ENCODE measurements around the gene TBC1D5.

TBC1D5 gene

DNA sequence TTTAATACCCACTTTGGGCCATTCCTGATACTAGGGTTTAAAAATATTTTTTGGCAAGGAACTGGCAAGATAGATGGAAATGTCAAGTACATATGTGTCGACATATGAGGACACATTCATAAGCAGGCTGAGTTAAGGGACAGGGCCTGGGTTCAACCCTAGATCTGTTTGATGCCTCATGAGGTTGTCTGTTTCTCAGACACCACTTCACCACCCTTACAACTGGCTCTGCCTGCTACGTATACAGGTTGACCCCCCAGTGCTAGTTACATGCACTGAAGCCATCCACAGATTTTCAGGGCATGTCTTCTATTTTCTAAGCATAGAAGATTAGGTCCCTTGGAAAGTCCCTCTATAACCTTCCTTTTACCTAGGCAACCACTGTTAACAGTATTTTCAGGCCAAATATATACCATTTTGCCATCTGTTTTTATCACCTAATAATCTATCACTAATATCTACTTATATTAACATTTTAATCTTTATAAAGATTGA, 561.0 kb downstream of the TBC1D5 start:
- no peak for DNase-seq (ENCODE audit: low read depth in 2 of 2)

GRCh38 chr3:17179381-17180205, 562.8 kb downstream of the TBC1D5 start:
- no peak for DNase-seq (ENCODE audit: low read depth in 2 of 2)

DNA sequence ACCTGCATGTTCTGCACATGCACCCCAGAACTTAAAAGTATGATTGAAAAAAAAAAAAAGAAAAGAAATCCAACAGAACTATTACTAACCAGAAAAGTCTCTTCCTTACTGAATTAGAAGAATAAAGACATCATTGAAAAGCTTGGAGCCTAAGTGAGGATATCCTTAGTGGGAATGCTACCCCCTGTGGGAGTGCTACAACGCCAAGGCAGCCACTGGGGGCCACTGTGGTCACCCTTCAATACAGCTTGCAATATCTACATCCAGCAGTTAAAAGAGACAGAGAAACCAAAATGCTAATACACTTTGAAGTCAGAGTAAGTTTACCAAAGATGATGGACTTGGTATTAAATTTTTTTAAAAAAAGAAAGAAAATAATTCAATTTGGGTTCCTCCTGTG, 565.7 kb downstream of the TBC1D5 start:
- DNase-seq (ENCODE audit: low read depth in 2 of 2) = no peak

DNA sequence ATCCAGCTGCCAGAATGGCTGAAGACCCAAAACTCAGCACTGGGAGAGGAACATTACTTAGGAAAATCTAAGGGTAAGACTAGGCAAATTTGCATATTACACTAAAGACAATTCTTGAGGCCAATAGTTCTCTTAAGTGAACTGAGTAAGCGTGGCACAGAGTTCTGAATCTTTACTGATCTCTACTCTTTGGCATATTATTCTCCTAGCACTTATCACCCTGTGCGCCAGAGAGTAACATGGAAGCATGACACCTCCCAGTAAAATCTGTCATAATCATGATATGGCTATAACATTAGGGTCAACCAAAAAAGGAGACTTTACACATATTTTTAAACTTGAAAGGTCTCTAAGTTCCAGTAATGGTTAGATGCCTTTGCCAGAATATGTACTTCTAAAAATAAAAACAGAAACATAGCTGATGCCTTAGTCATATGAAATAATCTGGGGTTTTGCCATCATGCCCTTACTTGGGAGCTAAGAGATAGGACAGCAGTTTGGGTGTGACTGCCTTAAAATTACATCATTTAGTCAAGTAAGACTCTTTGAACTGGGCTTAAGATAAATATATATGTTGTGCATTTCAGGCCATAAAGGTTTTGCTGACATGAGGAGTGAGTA, 567.1 kb downstream of the TBC1D5 start:
- no peak for DNase-seq (ENCODE audit: low read depth in 2 of 2)

GRCh38 chr3:17166369-17166768, 576.1 kb downstream of the TBC1D5 start:
- no peak for DNase-seq (ENCODE audit: low read depth in 2 of 2)

DNA sequence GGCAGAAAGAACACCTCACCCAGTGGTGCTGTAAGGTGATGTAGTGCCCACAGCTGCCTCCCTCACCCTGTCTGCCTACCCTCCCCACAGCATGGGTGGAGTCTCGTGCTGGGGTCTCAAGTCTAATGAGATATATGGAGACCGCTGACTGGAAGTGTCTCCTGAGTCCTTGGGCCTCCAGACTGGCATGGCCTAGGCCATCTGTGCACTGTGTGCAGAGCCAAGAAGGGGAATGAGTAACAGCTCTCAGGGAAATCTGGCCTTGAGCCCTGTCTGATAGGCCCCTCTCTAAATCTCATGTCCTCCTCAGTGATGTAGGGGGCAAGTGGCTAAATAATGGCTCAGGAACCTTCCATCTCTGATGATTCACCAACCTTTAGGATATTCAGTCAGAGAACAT, 580.3 kb downstream of the TBC1D5 start:
- DNase-seq (ENCODE audit: low read depth in 2 of 2) = no peak

DNA sequence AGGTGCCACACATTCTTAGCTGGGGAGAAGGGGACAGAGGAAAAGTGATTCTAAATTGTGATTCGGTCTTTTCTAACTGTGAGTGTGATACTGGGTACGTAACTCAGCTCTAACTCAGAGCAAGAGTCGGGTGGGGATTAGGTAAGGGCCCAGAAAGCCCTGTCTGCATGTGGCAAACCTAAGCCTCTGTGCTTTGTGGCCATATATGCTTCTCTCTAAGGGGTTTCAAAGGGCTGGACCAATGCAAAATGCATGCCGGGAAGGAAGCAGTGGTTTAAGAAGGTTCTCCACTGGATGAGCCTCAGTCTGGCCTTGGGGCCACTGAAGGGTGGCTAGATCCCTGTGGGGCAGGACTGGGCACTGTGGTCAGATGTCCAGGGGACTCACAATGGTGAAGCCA, 581.8 kb downstream of the TBC1D5 start:
- no peak for DNase-seq (ENCODE audit: low read depth in 2 of 2)

- no peak for DNase-seq (ENCODE audit: low read depth in 2 of 2)
Measured at GRCh38 chr3:17158941-17159682, 583.3 kb downstream of the TBC1D5 start.

- DNase-seq (ENCODE audit: low read depth in 2 of 2) = no peak
Measured at GRCh38 chr3:17157713-17158112, 584.7 kb downstream of the TBC1D5 start.

DNA sequence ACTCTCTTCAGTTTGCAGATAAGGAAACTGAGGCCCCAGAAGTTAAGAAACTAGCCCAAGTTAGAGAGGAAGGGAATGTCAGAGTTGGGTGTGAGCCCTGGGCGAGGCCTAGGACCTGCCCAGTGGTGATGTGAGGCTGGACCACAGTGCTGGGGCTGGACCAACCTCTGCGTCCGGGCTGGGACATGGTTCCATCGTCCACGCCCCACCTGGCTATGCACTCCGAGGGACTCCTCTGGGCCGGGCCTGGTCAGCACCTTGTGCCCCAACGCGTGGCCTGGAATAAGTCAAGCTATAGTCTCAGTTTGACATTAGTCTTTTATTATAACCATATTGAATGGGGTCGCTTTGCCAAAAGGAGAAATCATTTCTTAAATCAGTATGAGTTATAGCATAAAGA, 585.6 kb downstream of the TBC1D5 start:
- DNase-seq (ENCODE audit: low read depth in 2 of 2) = no peak

GRCh38 chr3:17155951-17156350, 586.5 kb downstream of the TBC1D5 start:
- DNase-seq (ENCODE audit: low read depth in 2 of 2) = no peak

GRCh38 chr3:17154941-17155340, 587.5 kb downstream of the TBC1D5 start:
- no peak for DNase-seq (ENCODE audit: low read depth in 2 of 2)

DNA sequence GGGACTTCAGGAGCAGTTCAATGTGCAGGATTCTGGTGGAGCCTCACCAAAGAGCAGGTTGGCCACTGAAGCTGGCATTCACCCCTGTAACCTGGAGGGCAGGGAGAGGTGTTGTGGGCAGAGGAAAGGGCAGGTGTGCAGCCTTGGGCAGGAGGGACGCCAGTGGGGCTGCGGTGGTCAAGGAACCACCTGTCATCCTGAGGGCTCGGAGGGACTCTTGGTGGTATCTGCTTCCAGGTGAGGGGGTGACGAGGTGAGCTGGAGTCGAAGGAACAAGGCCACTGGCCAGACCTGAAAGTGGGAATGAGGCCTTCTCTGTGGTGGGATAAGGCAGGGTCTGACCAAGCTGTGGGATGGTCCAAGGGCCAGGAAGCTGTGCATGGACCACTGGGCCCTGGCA, 588.2 kb downstream of the TBC1D5 start:
- DNase-seq (ENCODE audit: low read depth in 2 of 2) = no peak

- no peak for DNase-seq (ENCODE audit: low read depth in 2 of 2)
Measured at GRCh38 chr3:17153209-17153608, 589.2 kb downstream of the TBC1D5 start.

- DNase-seq (ENCODE audit: low read depth in 2 of 2) = peak; percentile 72 to 82
Measured at GRCh38 chr3:17151598-17152373, 590.6 kb downstream of the TBC1D5 start.

DNA sequence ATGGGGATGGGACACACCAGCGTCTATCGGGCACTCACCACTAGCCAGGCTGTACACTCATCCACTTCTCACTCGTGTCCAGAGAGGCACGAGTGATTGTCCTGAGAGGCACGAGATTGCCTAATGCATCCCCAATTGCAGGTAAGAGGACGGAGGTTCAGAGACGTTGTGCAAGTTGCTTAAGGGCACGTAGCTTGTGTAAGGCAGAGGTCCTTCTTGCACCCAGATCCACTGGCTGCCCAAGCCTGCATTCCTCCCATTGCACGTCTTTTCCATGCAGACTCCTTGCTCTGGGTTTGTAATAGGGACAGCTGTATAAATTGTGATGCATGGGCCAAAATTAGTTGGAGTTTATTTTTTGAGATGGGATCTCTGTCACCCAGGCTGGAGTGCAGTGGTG, 593.4 kb downstream of the TBC1D5 start:
- no peak for DNase-seq (ENCODE audit: low read depth in 2 of 2)

DNA sequence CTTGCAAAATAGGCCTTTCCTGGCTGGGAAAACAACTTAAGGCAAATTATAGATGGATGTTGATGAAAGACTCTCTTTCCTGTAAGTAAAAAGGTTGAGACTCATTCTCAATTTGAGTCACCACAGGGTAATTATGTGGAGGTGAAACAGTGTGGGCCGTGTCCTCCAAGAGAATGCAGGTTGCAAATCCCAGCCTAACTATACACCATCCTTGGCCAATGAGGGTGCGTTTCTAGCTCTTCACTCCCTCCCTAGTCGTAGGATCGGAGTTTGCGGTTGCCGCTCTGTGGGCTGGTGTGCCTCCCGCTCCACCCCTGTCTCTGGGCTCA, 597.8 kb downstream of the TBC1D5 start:
- DNase-seq (ENCODE audit: low read depth in 2 of 2) = no peak

- no peak for DNase-seq (ENCODE audit: low read depth in 2 of 2)
Measured at GRCh38 chr3:17143893-17144664, 598.4 kb downstream of the TBC1D5 start.

- no peak for DNase-seq (ENCODE audit: low read depth in 2 of 2)
Measured at GRCh38 chr3:17142516-17142915, 599.9 kb downstream of the TBC1D5 start.

DNA sequence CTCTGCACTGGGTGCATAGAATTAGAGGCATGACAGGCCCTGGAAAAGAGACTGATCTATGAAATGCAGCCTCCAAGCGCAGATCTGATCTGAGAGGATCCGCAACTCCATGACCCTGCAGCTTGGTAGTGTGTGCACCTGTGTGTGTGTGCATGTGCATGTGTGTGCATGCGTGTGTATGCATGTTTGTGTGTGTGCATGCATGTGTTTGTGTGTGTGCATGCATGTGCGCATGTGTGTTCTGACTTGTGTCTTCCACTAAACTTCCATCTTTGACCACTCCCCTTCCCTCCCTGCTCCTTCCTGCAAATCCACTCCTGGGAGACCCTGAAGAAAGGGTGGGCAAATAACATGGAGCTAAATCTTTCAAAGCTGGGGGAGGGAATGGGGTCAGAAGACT, 600.7 kb downstream of the TBC1D5 start:
- no peak for DNase-seq (ENCODE audit: low read depth in 2 of 2)
